Hindlimb muscle (tissue), 1 donor: Measurements from ENCODE around the gene CTNNAL1. TPM values are rescaled to one million over a fixed set of nuclear protein-coding genes. Genes with fewer than 3 reads are reported as not detected.
"Not testable (repeated sequence)": the region's sequence is repeated elsewhere in the genome, so short reads cannot be mapped to it uniquely, and the experiment has no call there.

Experiments used
- DNase-seq: peaks from one replicate; pipeline ENCODE4 v3.0.0-alpha.2; 2013
- polyA plus RNA-seq: library from polyadenylated mRNA; unstranded; fragments of 120-200 nt; gene quantifications from one replicate; pipeline ENCODE4 v1.2.1, GENCODE V29; 2013; ENCODE audit not compliant: insufficient read length

The CTNNAL1 gene
- polyA plus RNA-seq, 1 donor = 20.7 TPM

DNA sequence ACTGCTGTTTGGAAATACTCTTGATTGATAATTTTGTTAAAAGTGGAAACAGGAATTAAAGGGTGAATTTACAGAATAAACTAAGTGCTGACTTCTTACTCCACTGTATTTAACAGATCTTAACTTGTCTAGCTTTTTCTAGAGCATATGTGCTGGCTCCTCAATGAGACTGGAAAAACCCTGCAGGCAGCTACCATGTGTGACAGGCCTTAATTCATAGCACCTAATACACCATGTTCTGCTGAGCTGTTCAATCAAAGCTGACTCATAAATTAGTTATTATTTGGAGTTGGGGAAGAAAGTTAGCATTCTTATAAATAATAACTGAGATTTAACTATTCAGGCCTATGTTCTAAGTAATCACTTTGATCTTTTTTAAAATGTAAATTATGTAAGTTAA, 29.4 kb downstream of the CTNNAL1 start:
- no peak for DNase-seq

DNA sequence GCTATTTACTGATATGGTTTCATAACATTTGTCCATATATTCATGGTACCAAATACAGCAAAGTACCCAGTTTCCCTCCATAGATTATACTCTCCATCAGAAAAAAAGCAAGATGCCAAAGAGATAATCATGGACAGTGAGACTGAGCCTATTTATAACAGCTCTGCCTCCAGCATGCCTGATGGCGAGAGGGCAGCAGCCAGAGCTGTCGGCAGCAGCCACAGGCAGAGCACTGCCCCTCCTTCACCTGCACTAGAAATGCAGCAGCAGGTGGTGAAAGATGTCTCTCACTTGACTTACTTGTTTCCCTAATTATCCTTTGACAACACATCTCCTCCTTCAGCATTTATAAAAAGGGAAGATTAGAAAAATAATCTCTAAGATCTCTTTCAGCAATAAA, 32.4 kb downstream of the CTNNAL1 start:
- no peak for DNase-seq

DNA sequence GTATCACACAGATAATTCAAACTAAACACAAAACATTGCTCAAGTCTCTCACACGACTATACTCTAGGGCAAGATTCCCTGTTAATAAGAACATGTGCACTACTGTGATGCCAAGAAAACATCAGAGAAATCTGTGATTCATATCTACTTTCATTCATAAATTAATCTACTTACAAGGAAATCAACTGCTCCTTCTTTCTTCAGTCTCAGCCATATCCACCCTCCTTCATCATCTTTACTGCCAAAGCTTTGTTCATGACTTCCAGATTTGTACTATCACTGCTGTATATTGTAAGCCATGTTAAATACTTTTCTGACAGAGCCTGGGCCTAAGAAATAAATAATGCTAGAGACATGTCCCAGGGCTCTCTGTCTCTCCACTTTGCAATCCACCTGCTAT, 35.1 kb downstream of the CTNNAL1 start:
- DNase-seq = no peak

DNA sequence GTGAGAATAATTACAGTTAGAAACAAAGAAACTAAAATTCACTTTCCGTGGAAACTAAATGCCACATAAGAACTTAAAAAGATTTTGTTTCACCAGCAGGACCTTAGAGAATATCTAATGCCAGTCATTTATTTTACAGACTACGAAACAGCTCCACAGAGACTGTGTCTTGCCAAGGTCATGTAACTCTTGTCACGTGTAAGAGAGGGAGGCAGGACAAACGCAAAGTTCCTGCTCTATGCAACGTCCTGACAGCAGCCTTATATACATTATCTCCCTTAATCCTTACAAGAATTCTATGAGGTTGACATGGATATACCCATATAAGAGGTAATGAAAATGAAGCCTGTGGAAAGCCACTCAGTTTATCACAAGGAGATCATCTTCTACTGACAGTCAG, 39.4 kb downstream of the CTNNAL1 start:
- no peak for DNase-seq

DNA sequence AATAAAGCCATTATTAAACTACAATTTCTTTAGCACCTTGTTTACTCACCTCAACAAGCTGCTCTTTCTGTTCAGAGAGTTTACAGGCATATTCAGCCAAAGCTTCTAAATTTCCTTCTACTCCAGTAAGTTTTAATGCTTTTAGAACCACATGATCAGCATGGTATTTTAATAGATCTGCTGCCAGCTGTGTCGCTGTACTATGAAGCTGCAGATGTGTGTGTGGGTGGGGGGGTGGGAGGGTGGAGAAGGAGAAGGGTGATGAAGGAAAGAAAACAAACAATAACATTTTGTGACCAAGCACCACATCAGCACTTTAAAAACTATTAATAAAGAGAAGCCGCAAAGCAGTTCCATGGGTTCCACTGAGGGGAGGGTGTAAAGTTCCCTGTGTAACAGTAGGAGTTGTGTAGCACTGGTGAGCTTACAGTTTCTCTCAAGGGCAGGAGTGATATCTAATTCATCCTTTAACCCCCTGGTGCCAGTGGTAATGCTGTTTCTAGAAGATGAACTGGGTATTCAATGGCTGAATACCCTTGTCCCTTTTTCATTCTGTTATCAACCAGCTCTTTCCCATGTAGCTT, 40.6 kb downstream of the CTNNAL1 start:
- DNase-seq = no peak

DNA sequence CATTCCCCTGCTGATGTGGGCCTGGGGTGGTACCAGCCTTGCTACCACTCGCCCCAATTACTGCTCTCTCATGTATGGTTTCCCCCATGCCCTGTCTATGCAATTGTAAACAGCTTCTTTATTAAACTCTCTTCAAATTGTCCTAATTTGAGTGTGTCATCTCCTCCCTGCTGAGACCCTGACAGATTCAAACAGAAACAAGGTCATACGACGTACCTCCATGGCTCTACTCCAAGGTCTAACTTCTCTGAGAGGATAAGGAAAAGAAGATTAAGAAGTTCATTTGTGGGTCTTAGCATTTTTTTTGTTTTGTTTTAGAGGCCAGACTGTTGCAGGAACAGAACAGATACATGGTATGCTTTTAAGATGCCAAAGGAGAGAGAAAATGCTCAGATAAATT, 41.1 kb downstream of the CTNNAL1 start:
- no peak for DNase-seq

DNA sequence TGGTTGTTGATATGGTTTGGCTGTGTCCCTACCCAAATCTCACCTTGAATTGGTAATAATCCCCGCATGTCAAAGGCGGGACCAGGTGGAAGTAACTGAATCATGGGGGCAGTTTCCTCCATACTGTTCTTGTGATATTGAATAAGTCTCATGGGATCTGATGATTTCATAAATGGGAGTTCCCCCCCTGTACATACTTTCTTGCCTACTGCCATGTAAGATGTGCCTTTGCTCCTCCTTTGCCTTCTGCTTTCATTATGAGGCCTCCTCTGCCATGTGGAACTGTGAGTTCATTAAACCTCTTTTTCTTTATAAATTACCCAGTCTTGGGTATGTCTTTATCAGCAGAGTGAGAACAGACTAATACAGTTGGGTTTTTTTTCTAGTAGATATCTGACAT, 41.9 kb downstream of the CTNNAL1 start:
- not testable (repeated sequence) for DNase-seq

DNA sequence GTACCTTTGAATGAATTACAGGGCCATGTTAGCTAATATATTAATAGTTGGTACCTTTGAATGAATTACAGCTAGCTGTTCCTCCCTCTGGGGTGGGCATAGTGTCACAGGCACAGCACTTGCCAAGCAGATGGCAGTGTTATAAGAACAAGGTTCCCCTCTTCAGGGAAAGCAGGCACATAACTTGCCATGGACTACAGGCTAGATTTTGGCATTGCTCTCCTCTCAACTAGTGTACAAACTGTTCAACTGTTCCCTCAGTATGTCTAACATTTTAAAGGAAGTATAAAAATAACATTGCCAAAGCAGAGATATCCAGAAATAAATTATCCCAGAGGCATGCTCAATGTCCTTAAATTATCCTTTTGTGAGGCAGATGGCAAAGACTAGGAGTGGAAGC, 45.4 kb downstream of the CTNNAL1 start:
- no peak for DNase-seq

DNA sequence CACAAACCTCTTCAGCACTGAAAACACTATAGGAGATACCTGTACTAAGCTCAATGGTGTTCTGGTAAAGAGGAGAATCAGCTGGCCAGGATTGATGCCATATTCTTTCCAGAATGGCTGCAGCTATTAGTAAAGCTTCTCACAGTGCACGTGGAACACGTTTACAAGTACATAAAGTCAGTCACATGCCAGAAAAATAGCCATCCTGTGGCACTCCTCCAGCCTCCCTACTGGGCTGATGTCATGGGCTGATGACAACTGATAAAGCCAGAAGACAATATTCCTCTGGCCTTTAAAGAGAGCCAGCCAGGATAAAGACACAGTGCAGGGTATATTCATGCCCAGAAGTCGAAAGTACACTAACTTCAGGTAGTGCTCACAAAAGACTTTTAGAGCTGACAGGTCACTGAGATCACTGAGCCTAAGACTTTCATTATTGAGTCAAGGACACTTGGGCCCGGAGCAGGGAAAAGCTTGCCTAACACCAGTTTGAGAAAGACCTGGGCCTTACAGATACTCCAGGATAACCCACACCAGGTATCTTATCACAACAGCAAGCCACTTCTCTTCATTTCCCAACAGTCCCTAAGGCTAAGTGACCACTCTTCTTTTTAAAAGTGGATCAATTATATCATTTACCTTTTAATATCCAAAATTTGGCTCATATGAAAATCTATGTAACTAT, 49.7 kb downstream of the CTNNAL1 start:
- DNase-seq = no peak

DNA sequence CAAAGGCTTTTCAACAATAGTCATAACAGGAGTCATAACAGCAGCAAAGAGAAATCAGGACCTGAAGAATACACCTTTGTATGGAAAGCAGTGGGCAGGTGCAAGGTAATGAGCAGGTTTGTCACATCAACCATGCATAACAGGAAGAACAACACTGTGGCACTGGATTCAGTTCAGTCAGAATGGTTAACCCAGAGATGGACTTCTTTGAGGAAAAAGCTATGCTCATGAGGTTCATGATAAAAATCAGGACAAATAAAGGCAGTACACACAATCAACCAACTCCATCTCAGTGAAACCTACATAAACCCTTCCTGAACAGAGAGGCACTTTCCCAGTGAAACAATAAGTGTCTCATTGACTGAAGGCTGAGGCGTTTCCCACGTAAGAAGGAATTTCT, 52.1 kb downstream of the CTNNAL1 start:
- no peak for DNase-seq

DNA sequence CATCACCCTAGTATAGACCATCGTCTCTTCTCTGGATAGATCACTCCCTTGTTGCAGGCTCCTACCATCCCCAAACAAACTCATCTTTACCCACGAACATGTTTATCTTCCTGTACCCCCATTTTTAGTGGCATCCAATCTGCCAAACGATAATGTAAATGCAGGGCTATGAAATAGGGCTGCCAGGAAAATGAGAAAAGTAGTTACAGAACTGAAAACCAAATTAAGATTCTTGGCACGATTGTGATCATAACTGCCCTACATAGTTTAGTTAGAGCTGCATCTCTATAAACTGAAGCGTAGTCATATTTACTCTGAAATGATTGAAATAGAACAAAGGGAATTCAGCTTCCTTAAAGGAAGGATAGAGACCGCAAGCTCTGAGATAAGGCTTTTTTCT, 53.0 kb downstream of the CTNNAL1 start:
- no peak for DNase-seq

DNA sequence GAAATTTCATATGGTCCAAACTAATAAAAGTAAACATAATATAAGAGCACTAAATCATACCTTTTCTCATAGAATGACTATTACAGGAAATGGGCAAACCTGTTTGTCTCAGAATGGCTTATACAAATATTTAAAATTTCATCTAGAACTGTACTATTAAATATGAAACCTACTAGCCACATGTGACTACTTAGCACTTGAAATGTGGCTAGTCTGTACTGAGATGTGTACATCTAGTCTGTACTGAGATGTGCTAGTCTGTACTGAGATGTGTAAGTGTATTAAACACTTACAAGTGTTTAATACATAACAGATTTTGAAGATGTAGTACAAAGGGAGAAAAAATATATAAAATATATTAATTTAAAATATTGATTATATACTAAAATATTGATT, 56.7 kb downstream of the CTNNAL1 start:
- no peak for DNase-seq

DNA sequence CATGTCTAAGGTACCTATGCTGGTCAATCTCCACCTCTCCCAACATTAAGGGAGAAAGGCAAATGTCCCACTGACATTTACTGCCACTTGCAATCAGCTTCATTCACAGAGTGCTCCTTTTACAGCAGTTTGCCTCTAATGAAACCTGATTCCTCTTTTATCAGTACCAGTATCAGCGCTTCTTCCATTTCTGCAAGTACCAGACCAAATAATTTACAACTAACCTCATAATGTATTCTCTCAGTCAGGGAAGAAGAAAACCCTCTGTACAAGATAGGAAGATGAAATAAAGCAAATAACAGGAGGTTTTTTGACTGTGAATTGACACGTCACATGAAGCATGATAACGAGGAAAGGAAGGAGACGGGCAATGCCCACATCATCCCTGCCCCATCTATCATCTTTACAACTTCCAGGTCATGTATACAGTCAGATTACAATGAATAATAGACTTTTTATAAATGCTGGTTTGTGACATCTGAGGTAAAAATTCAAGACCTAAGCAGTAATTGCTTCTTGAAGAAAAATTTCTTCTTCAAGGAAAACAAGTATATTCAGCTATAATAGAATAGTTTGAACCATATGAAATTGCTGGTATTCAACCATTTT, 57.2 kb downstream of the CTNNAL1 start:
- no peak for DNase-seq

DNA sequence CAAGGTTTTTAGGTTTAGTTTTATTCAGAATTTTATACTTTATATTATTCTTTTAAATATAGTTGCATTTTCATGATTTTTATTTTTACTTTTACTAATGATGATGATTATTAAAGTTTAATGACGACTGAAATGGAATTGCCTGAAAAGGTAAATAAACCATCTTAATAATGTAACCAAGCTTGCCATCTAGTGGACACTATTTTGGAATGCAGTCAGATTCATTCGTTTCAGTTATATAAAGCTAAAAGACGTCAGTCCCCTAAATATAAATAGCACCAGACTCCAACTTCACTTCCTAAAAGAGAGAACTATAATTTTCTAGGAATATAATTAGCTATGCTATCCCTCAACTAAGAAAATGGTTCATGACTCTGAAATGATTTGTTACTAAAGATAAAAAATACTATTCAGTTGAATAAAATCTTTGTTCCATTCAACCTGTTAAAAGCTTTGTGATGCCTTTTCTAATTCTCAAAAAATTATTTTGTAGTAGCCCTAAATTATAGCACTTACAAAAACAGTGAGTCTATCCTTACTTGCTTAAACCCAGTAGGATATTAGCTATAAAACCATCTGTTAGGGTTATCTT, 59.2 kb downstream of the CTNNAL1 start:
- no peak for DNase-seq

DNA sequence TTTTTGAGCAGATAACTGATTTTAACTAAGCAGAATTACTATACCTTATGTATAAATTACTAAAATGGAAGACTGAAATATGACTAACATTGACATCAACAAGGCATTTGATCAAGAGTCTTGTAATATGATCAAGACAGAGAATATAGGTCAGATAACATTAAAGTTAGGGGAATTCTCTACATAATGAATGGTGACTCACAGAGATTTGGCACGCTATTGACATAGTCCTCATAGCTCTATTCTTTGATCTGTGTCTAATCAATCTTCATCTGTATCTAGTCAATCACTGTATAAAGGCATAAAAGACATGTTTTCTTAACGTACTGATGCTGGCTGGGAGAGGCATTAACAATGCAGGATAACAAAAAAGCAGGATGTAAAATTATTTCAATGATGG, 61.7 kb downstream of the CTNNAL1 start:
- no peak for DNase-seq

DNA sequence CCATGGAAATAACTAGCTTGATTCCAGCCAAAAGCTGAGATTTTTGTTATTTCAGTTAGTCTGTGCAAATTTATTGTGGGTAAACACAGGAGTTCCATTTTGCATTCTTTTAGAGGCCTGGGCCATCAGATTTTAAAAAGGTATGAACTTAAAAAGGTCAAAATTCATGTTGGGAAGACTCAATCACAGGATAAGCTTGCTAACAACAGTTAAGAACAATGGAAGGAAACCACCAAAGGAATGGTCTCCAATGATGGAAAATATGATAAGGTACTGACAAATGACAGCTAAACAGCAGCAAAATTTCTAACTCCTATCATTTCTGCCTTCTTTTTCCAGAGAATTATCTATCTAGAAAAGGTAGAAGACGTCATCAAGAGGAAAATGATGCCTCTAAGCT, 63.1 kb downstream of the CTNNAL1 start:
- no peak for DNase-seq

DNA sequence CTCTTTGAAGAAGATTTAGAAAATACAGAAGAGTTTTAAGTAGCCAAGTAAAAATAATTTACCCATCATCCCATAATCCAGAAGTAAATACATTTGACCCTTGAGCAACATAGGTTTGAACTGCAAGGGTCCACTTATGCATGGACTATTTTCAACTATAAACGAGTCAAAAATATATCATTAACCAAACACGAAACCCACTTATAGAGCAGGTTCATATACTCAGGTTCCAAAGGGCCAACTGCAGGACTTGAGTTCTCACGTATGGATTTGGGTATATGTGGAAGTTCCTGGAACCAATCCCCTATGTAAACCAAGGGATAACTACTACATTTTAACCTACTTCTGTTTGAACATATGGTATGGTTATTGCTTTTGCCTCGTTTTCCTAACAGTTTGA, 73.3 kb downstream of the CTNNAL1 start:
- DNase-seq = no peak

DNA sequence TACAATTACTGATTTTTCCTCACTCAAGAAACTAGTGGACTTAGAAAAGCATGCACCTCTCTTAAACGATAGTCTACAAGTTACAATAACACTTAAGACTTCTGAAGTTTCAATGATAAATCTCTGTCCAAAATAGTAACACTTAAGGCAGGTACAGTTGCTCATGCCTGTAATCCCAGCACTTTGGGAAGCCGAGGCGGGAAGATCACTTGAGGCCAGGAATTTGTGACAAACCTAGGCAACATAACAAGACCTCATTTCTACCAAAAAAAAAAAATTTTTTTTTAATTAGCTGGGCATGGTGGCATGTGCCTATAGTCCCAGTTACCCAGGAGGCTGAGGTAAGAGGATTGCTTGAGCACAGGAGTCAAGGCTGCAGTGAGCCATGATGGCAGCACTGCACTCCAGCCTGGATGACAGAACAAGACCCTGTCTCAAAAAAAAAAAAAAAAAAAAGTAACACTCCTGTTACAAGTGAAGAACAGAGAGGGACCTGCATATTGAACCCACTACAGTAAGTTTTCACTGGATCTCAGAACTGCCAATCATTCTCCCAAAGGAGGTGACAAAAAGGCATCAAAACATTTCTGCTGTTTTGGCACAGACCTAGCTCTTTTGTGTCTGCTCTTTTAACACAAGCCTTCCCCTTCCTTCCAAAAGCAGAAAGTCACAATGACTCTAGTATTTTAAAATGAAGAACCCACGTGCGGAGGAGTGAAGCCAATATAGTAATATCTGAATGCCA, 75.6 kb downstream of the CTNNAL1 start:
- DNase-seq = no peak

DNA sequence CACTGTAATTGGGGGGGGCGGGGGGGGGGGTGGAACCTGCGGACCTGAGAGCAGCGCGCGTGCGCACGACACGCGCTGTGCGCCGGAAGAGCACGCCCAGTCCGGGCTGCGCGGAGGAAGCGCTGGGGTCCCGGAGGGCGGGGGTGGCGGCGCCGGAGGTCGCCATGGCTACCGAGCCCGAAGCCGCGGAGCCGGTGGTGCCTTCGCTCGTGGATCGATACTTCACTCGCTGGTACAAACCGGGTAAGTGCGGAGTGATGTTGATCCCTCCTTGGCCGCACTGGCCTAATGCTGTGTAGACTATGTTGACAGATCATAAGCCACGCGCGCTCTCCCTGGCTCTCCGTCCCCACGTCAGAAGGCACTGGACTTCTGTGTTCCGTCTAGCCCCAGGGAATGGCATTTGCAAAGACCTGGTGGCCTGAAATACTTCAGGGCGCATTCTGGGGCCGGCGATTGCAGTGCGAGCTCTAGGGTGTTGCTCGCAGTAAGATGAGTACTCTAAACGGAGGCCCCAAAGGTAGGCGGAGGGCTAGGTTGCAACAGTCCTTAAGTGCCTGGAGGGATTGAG, 78.9 kb downstream of the CTNNAL1 start, which contains the start of gene ABITRAM:
Gene ABITRAM, plus strand, starts transcription at position 78 of the 571 bp plus-strand sequence. Its CDS starts 87 bp downstream, at position 165.
- peak; percentile 92 for DNase-seq

DNA sequence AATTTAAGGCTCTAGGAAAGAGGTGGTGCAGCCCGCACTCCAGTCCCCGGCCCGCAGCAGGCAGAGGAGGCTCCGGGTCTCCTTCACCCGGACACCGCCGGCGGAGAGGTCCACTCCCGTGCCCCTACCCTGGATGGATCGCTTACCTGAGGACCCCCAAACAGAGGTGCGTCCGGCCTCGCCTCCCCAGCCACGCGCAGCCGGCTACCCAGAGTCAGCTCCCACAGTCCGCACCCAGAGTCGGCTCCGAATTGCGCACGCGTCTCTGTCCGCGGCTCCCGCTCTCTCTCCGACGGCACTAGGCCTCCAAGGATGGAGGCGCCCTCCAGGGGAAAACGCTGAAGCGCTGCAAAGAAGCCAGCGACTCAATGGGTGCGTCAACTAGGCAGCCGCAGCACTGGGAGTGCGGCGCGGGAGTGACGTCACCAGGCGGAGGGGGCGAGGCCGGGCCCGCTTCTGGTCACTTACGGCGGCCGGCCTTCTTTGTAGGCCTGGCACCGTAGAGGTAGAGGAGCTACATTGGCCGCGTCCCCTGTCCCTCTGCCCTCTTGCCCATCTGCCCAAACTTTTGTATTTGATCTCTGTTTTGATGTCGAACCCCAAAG, 79.5 kb downstream of the CTNNAL1 start, which contains the start of gene ELP1:
Gene ELP1, minus strand, starts transcription at position 407 of the 605 bp plus-strand sequence. CDS start 2,978 bp downstream, outside the sequence.
- DNase-seq = peak; percentile 92

DNA sequence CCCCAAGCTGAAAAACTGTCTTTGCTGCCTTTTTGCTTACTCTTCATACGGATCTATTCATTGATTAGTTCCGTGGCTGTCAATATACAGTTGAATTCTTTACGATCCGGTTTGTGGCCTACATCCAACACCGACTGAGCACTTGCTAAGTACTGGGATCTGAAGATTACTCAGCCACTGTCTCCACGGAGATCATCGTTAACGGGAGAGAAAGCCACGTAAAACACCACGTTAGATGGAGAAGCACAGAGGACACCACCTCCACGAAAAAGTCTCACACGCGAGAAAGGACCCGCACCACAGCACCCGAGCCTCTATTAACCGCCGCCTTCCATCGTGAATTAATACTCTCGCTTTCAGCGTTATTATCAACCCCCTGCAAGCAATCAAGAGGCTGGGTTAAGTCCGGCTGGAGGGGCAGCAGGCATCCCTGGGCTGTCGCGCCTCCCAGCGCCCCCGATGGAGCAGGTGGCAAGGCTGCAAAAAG, 80.0 kb downstream of the CTNNAL1 start:
- peak; percentile 9 for DNase-seq

DNA sequence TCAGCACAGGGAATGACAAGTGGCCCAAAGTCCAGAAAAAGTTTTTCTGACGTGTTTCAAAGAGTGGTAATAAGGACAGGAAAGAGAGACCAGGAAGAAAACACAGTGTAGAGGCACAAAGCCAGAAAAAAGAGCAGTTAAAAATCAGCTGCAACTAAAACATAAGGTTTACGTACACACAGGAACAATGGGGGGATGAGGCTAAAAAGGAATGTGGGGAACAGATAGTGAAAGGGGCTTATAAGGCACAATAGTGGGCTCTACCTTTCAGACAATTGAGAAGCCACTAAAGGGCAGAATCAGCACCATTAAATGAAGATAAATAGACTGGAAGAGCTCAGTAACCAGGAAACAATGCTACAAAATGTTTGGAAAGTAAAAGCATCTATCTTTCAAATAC, 84.9 kb downstream of the CTNNAL1 start:
- no peak for DNase-seq
